ENCODE measurements around the gene TMEM132C.
A peak's percentile ranks its signal among the peaks of the same experiment; 100 is the strongest.

The TMEM132C gene

GRCh38 chr12:128442096-128442495 lies 175.1 kb downstream of the TMEM132C start:
- Histone ChIP-seq H3K14ac (ENCODE audit: low read length in 2 of 2) (no peak overlapping the region), H3K36me3 (ENCODE audit: control insufficient read depth in 1 of 2, insufficient read depth in 2 of 2, low read depth in 1 of 2, low read length in 2 of 2) (no peaks in the 10 kb centered on the region), H3K4me1 (ENCODE audit: control insufficient read depth, insufficient read depth, low read depth, low read length) (no peaks in the 10 kb centered on the region), H3K9ac (ENCODE audit: low read length) (no peak overlapping the region), H3K9me3 (ENCODE audit: control insufficient read depth, low read length) (peaks cover 4% of the 10 kb centered on the region), H3K79me1 (replicated peaks; ENCODE audit: low read length, poor library complexity, severe bottlenecking) (no peaks in the 10 kb centered on the region), H3K4me3 (ENCODE audit: insufficient read depth in 1 of 2, low read depth in 1 of 2, low read length in 2 of 2) (no peak overlapping the region), H3K4ac (ENCODE audit: low read depth in 1 of 2, low read length in 2 of 2) (no peak overlapping the region), H4K91ac (ENCODE audit: low read length) (no peak overlapping the region), H4K8ac (ENCODE audit: low read length) (no peak overlapping the region), H3K27me3 (ENCODE audit: control insufficient read depth in 1 of 2, insufficient read depth in 1 of 2, low read length in 2 of 2) (no peaks in the 10 kb centered on the region), H3K4me2 (ENCODE audit: low read length, poor library complexity, severe bottlenecking) (peak overlapping the region; percentile 18), H3K23ac (ENCODE audit: low read length in 2 of 2) (no peak overlapping the region), H2BK15ac (ENCODE audit: low read depth, poor library complexity, severe bottlenecking) (no peak overlapping the region), H3K18ac (ENCODE audit: low read depth in 1 of 2, low read length in 2 of 2) (no peak overlapping the region), H2BK5ac (ENCODE audit: low read depth, low read length, poor library complexity, severe bottlenecking) (no peak overlapping the region), H2AFZ (ENCODE audit: low read depth, low read length) (no peak overlapping the region), H2BK120ac (ENCODE audit: low read depth, low read length) (no peak overlapping the region), H2AK5ac (ENCODE audit: low read length, severe bottlenecking) (no peak overlapping the region), H2BK12ac (ENCODE audit: low read length in 2 of 2) (no peak overlapping the region), H3K27ac (ENCODE audit: low read length, poor library complexity, severe bottlenecking) (no peak overlapping the region)
- DNase-seq, result no peak
- 50% methylated on average over 1 of the region's 2 CpGs for WGBS

GRCh38 chr12:128444598-128444997 lies 177.6 kb downstream of the TMEM132C start:
- Histone ChIP-seq H3K9me3 (ENCODE audit: control insufficient read depth, low read length) (peaks cover 4% of the 10 kb centered on the region), H3K14ac (ENCODE audit: low read length in 2 of 2) (no peak overlapping the region), H3K9ac (ENCODE audit: low read length) (no peak overlapping the region), H2BK15ac (ENCODE audit: low read depth, poor library complexity, severe bottlenecking) (no peak overlapping the region), H4K8ac (ENCODE audit: low read length) (no peak overlapping the region), H4K91ac (ENCODE audit: low read length) (no peak overlapping the region), H2AFZ (ENCODE audit: low read depth, low read length) (no peak overlapping the region), H3K27ac (ENCODE audit: low read length, poor library complexity, severe bottlenecking) (no peak overlapping the region), H3K36me3 (ENCODE audit: control insufficient read depth in 1 of 2, insufficient read depth in 2 of 2, low read depth in 1 of 2, low read length in 2 of 2) (no peaks in the 10 kb centered on the region), H2BK120ac (ENCODE audit: low read depth, low read length) (no peak overlapping the region), H3K79me1 (replicated peaks; ENCODE audit: low read length, poor library complexity, severe bottlenecking) (no peaks in the 10 kb centered on the region), H3K27me3 (ENCODE audit: control insufficient read depth in 1 of 2, insufficient read depth in 1 of 2, low read length in 2 of 2) (no peaks in the 10 kb centered on the region), H3K4ac (ENCODE audit: low read depth in 1 of 2, low read length in 2 of 2) (no peak overlapping the region), H3K4me2 (ENCODE audit: low read length, poor library complexity, severe bottlenecking) (no peak overlapping the region), H2BK12ac (ENCODE audit: low read length in 2 of 2) (no peak overlapping the region), H2AK5ac (ENCODE audit: low read length, severe bottlenecking) (no peak overlapping the region), H2BK5ac (ENCODE audit: low read depth, low read length, poor library complexity, severe bottlenecking) (no peak overlapping the region), H3K18ac (ENCODE audit: low read depth in 1 of 2, low read length in 2 of 2) (no peak overlapping the region), H3K23ac (ENCODE audit: low read length in 2 of 2) (no peak overlapping the region), H3K4me3 (ENCODE audit: insufficient read depth in 1 of 2, low read depth in 1 of 2, low read length in 2 of 2) (no peak overlapping the region), H3K4me1 (ENCODE audit: control insufficient read depth, insufficient read depth, low read depth, low read length) (no peaks in the 10 kb centered on the region)
- no peak for DNase-seq
- WGBS, result 82% methylated on average over 12 of the region's 12 CpGs

GRCh38 chr12:128445415-128446127 lies 178.6 kb downstream of the TMEM132C start:
- Histone ChIP-seq H3K27ac (ENCODE audit: low read length, poor library complexity, severe bottlenecking) (no peak overlapping the region), H3K79me1 (replicated peaks; ENCODE audit: low read length, poor library complexity, severe bottlenecking) (no peaks in the 10 kb centered on the region), H2BK120ac (ENCODE audit: low read depth, low read length) (no peak overlapping the region), H3K4me2 (ENCODE audit: low read length, poor library complexity, severe bottlenecking) (no peak overlapping the region), H3K4me1 (ENCODE audit: control insufficient read depth, insufficient read depth, low read depth, low read length) (no peaks in the 10 kb centered on the region), H4K91ac (ENCODE audit: low read length) (no peak overlapping the region), H3K23ac (ENCODE audit: low read length in 2 of 2) (no peak overlapping the region), H3K9ac (ENCODE audit: low read length) (no peak overlapping the region), H2BK12ac (ENCODE audit: low read length in 2 of 2) (no peak overlapping the region), H2AFZ (ENCODE audit: low read depth, low read length) (no peak overlapping the region), H3K18ac (ENCODE audit: low read depth in 1 of 2, low read length in 2 of 2) (no peak overlapping the region), H2AK5ac (ENCODE audit: low read length, severe bottlenecking) (no peak overlapping the region), H3K9me3 (ENCODE audit: control insufficient read depth, low read length) (peaks cover 4% of the 10 kb centered on the region), H4K8ac (ENCODE audit: low read length) (no peak overlapping the region), H3K27me3 (ENCODE audit: control insufficient read depth in 1 of 2, insufficient read depth in 1 of 2, low read length in 2 of 2) (no peaks in the 10 kb centered on the region), H3K4me3 (ENCODE audit: insufficient read depth in 1 of 2, low read depth in 1 of 2, low read length in 2 of 2) (no peak overlapping the region), H3K4ac (ENCODE audit: low read depth in 1 of 2, low read length in 2 of 2) (no peak overlapping the region), H3K14ac (ENCODE audit: low read length in 2 of 2) (no peak overlapping the region), H2BK5ac (ENCODE audit: low read depth, low read length, poor library complexity, severe bottlenecking) (no peak overlapping the region), H2BK15ac (ENCODE audit: low read depth, poor library complexity, severe bottlenecking) (no peak overlapping the region), H3K36me3 (ENCODE audit: control insufficient read depth in 1 of 2, insufficient read depth in 2 of 2, low read depth in 1 of 2, low read length in 2 of 2) (no peaks in the 10 kb centered on the region)
- WGBS, result 65% methylated on average over 12 of the region's 13 CpGs
- no peak for DNase-seq

GRCh38 chr12:128449146-128449894 lies 182.3 kb downstream of the TMEM132C start:
- peak; percentile 0 for DNase-seq
- no peak overlapping the region for H2BK5ac ChIP-seq (ENCODE audit: low read depth, low read length, poor library complexity, severe bottlenecking)
- no peak overlapping the region for H3K23ac ChIP-seq (ENCODE audit: low read length in 2 of 2)
- H2AFZ ChIP-seq (ENCODE audit: low read depth, low read length), result no peak overlapping the region
- no peaks in the 10 kb centered on the region for H3K27me3 ChIP-seq (ENCODE audit: control insufficient read depth in 1 of 2, insufficient read depth in 1 of 2, low read length in 2 of 2)
- H3K27ac ChIP-seq (ENCODE audit: low read length, poor library complexity, severe bottlenecking), result no peak overlapping the region
- H3K79me1 ChIP-seq (replicated peaks; ENCODE audit: low read length, poor library complexity, severe bottlenecking), result no peaks in the 10 kb centered on the region
- no peak overlapping the region for H2BK12ac ChIP-seq (ENCODE audit: low read length in 2 of 2)
- no peak overlapping the region for H3K4me2 ChIP-seq (ENCODE audit: low read length, poor library complexity, severe bottlenecking)
- H3K9ac ChIP-seq (ENCODE audit: low read length), result no peak overlapping the region
- no peaks in the 10 kb centered on the region for H3K9me3 ChIP-seq (ENCODE audit: control insufficient read depth, low read length)
- no peak overlapping the region for H3K4me3 ChIP-seq (ENCODE audit: insufficient read depth in 1 of 2, low read depth in 1 of 2, low read length in 2 of 2)
- no peaks in the 10 kb centered on the region for H3K36me3 ChIP-seq (ENCODE audit: control insufficient read depth in 1 of 2, insufficient read depth in 2 of 2, low read depth in 1 of 2, low read length in 2 of 2)
- no peak overlapping the region for H2BK15ac ChIP-seq (ENCODE audit: low read depth, poor library complexity, severe bottlenecking)
- H3K4me1 ChIP-seq (ENCODE audit: control insufficient read depth, insufficient read depth, low read depth, low read length), result no peaks in the 10 kb centered on the region
- no peak overlapping the region for H2AK5ac ChIP-seq (ENCODE audit: low read length, severe bottlenecking)
- H3K4ac ChIP-seq (ENCODE audit: low read depth in 1 of 2, low read length in 2 of 2), result no peak overlapping the region
- no peak overlapping the region for H4K8ac ChIP-seq (ENCODE audit: low read length)
- 44% methylated on average over 5 of the region's 7 CpGs for WGBS
- no peak overlapping the region for H4K91ac ChIP-seq (ENCODE audit: low read length)
- no peak overlapping the region for H3K14ac ChIP-seq (ENCODE audit: low read length in 2 of 2)
- H2BK120ac ChIP-seq (ENCODE audit: low read depth, low read length), result no peak overlapping the region
- H3K18ac ChIP-seq (ENCODE audit: low read depth in 1 of 2, low read length in 2 of 2), result no peak overlapping the region
